ENCODE data around the gene NEK7.

NEK7 gene

DNA sequence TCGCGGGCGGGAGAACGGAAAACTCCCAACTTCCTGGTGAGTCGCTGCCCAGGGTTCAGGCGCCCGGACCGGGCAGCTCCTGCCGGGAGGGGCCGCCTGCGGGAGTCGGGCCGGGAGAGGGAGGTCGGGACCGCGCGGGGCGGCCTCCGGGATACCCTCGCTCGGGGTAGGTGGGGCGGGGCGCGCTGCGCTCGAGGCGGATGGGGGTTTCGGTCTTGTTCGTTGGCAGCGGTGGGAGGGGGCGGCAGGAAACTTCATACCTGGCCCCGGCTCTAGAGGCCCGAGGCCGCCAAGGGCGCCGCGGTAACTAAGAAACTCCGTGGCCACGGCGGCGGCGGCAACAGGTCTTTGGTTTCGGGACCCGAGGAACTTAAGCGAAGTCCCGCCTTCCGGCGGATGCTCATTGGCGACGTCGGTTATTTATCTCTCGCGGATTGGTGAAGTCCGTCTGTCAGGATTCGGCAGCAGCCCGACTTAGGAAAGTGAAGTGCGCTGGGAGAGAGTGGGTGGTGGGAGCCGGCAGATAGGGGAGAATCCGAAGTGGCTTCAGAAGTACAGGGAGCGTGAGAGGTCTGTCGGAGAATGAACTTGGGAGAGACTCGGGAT is 546 bp downstream of the NEK7 start:
- CTCF ChIA-PET: no interaction called here
- TF ChIP-seq L3MBTL2 (conservative IDR thresholded peaks at IDR 0.05) (no peak), CTBP1 (IDR thresholded peaks at IDR 0.05; ENCODE audit: borderline replicate concordance) (no peak), LEF1 (IDR thresholded peaks at IDR 0.05; ENCODE audit: borderline replicate concordance) (no peak; the same call in 1 of the 2 replicates)
- TF ChIP-seq, protein P1, sequence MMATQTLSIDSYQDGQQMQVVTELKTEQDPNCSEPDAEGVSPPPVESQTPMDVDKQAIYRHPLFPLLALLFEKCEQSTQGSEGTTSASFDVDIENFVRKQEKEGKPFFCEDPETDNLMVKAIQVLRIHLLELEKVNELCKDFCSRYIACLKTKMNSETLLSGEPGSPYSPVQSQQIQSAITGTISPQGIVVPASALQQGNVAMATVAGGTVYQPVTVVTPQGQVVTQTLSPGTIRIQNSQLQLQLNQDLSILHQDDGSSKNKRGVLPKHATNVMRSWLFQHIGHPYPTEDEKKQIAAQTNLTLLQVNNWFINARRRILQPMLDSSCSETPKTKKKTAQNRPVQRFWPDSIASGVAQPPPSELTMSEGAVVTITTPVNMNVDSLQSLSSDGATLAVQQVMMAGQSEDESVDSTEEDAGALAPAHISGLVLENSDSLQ (IDR thresholded peaks at IDR 0.05): peak; percentile 98
- POLR2A ChIA-PET: interaction anchor here (1.0 to 1.4 kb wide), 4 partner anchors 11 to 136 kb away, joined by 3 to 5 read pairs (median 3); no protein-coding TSS in a partner anchor
- peak; percentile 81 for DNase-seq (ENCODE audit: extremely low spot score)

GRCh38 chr1:198157847-198158725 is 1.3 kb downstream of the NEK7 start:
- TF ChIP-seq, protein P1 (IDR thresholded peaks at IDR 0.05): peak; percentile 33; the same call in 1 of the 2 replicates
- TF ChIP-seq TARDBP (IDR thresholded peaks at IDR 0.05): no peak
- no peak for TF ChIP-seq SUZ12 (IDR thresholded peaks at IDR 0.05)
- no peak for DNase-seq (ENCODE audit: extremely low spot score)
- POLR2A ChIA-PET: interaction anchor here (1.0 to 1.4 kb wide), 3 partner anchors 10 to 135 kb away, joined by 3 read pairs; no protein-coding TSS in a partner anchor
- CTCF ChIA-PET: no interaction called here

DNA sequence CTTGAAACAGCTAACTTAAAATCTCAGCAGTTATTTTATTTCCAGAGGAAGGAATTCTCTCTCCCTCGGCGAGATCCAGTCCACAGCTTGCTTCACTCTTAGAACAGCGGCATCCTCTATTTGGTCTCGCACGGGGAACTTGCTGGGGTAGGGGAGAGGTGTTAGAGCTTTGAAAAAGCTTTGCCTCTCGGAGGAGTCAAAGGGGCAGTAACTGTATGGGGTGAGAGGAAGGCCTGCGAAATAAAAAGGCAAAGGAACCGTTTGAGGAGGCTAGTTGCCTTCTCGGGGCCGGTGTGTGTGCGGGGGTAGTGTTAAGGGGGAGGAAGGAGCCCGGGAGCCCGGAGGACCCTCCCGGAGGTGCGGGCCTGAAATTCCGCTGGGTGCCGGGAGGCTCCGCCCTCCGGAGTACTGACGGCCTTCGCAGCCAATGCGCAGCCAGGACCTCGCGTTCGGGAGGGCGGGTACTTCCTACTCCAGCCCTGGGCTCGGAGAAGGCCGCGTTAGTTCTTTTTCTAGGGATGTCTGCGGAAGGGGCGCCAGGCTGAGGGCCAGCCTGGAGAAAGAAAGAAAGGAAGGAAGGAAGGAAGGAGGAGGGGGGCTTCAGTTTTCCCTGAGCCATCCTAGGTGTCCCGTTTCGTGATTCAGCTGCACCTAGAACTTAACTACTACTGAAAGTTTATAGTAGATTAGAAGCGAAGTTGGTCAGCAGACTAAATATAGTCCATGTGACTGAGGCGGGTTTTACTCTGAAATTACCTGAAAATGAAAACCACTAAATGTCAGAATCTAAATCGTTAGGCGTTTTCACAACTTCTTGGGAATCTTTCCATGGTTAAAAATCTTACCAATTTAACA is 2.2 kb downstream of the NEK7 start:
- TF ChIP-seq CTBP1 (IDR thresholded peaks at IDR 0.05; ENCODE audit: borderline replicate concordance): no peak
- TF ChIP-seq, protein P1 (IDR thresholded peaks at IDR 0.05): peak; percentile 99
- peak; percentile 73; the same call in 1 of the 2 replicates for TF ChIP-seq ELF4 (IDR thresholded peaks at IDR 0.05)
- ChIA-PET POLR2A (interaction anchor here (0.5 to 1.4 kb wide), 4 partner anchors 10 to 696 kb away, joined by 3 to 4 read pairs (median 3); no protein-coding TSS in a partner anchor), CTCF (no interaction called here)
- peak; percentile 93 for DNase-seq (ENCODE audit: extremely low spot score)

- ChIA-PET CTCF (interaction anchor here (0.7 kb wide), 1 partner anchor 1123 kb away, joined by 3 read pairs; no protein-coding TSS in a partner anchor), POLR2A (no interaction called here)
- TF ChIP-seq SUZ12 (IDR thresholded peaks at IDR 0.05) (no peak), ELF4 (IDR thresholded peaks at IDR 0.05) (no peak), FOXM1 (IDR thresholded peaks at IDR 0.05; ENCODE audit: borderline replicate concordance) (no peak), LEF1 (IDR thresholded peaks at IDR 0.05; ENCODE audit: borderline replicate concordance) (no peak), FOXA1 (IDR thresholded peaks at IDR 0.05) (no peak), BHLHE40 (IDR thresholded peaks at IDR 0.05; ENCODE audit: borderline replicate concordance) (no peak), NFRKB (IDR thresholded peaks at IDR 0.05) (no peak), ARNT (IDR thresholded peaks at IDR 0.05) (no peak), TARDBP (IDR thresholded peaks at IDR 0.05) (no peak), L3MBTL2 (conservative IDR thresholded peaks at IDR 0.05) (no peak), FOXK2 (IDR thresholded peaks at IDR 0.05) (no peak), SP1 (IDR thresholded peaks at IDR 0.05) (no peak), CTBP1 (IDR thresholded peaks at IDR 0.05; ENCODE audit: borderline replicate concordance) (no peak)
- no peak for DNase-seq (ENCODE audit: extremely low spot score)
These were observed 3.4 kb downstream of the NEK7 start for GRCh38 chr1:198160222-198160621.

- ChIA-PET POLR2A (no interaction called here), CTCF (no interaction called here)
- DNase-seq (ENCODE audit: extremely low spot score): no peak
- TF ChIP-seq ZNF384 (IDR thresholded peaks at IDR 0.05): no peak
- TF ChIP-seq FOXA1 (IDR thresholded peaks at IDR 0.05): no peak
These were observed 4.3 kb downstream of the NEK7 start for GRCh38 chr1:198160946-198161614.

GRCh38 chr1:198161718-198162090 is 4.9 kb downstream of the NEK7 start:
- POLR2A ChIA-PET: no interaction called here
- TF ChIP-seq FOXM1 (IDR thresholded peaks at IDR 0.05; ENCODE audit: borderline replicate concordance) (no peak), FOXA1 (IDR thresholded peaks at IDR 0.05) (no peak), NFRKB (IDR thresholded peaks at IDR 0.05) (no peak), TARDBP (IDR thresholded peaks at IDR 0.05) (no peak), ELF4 (IDR thresholded peaks at IDR 0.05) (no peak), LEF1 (IDR thresholded peaks at IDR 0.05; ENCODE audit: borderline replicate concordance) (no peak), ARNT (IDR thresholded peaks at IDR 0.05) (no peak), ZNF384 (IDR thresholded peaks at IDR 0.05) (no peak), BHLHE40 (IDR thresholded peaks at IDR 0.05; ENCODE audit: borderline replicate concordance) (no peak), SUZ12 (IDR thresholded peaks at IDR 0.05) (no peak), CTBP1 (IDR thresholded peaks at IDR 0.05; ENCODE audit: borderline replicate concordance) (no peak), FOXK2 (IDR thresholded peaks at IDR 0.05) (no peak), SP1 (IDR thresholded peaks at IDR 0.05) (no peak), L3MBTL2 (conservative IDR thresholded peaks at IDR 0.05) (no peak), HDGF (IDR thresholded peaks at IDR 0.05; ENCODE audit: borderline replicate concordance) (no peak)
- TF ChIP-seq, protein P1 (IDR thresholded peaks at IDR 0.05): no peak
- CTCF ChIA-PET: no interaction called here
- DNase-seq (ENCODE audit: extremely low spot score): no peak
